GM23338 (cell line): ENCODE results near the gene STX16. TPM values are rescaled to one million over a fixed set of nuclear protein-coding genes. Genes with fewer than 3 reads are reported as not detected.
"Not testable (repeated sequence)": the region's sequence is repeated elsewhere in the genome, so short reads cannot be mapped to it uniquely, and the experiment has no call there.

Experiments
- ATAC-seq: fragments of 200-7000 bp; cut with Tn5 transposase; 3 replicates; pipeline ENCODE4 v1.9.1; 2020
- DNase-seq: peaks from one replicate; pipeline ENCODE4 v3.0.0-alpha.2; 2015; ENCODE audit warnings: low spot score
- H2AFZ ChIP-seq: fragments of 200-600 bp; sonication (generic); 2 replicates; pipeline ENCODE4 v1.8.0; 2016; ENCODE audit warnings: antibody characterized with exemption, mild to moderate bottlenecking, moderate library complexity
- H3F3A ChIP-seq: fragments of 200-600 bp; sonication (generic); replicated peaks from 2 replicates; pipeline ENCODE4 v1.8.0; 2017; ENCODE audit warnings: antibody characterized with exemption, mixed run types, low read depth
- H3K27ac ChIP-seq: fragments of 200-600 bp; sonication (generic); 2 replicates; pipeline ENCODE4 v1.6.1; 2016; ENCODE audit warnings: low read depth
- H3K27me3 ChIP-seq: fragments of 200-600 bp; sonication (generic); 2 replicates; pipeline ENCODE4 v1.8.0; 2016; ENCODE audit warnings: mild to moderate bottlenecking, mixed run types, moderate library complexity; ENCODE audit not compliant: insufficient read depth
- H3K36me3 ChIP-seq: fragments of 200-600 bp; sonication (generic); 2 replicates; pipeline ENCODE4 v1.8.0; 2016; ENCODE audit warnings: mild to moderate bottlenecking; ENCODE audit not compliant: insufficient read depth
- H3K4me1 ChIP-seq: fragments of 200-600 bp; sonication (generic); 2 replicates; pipeline ENCODE4 v1.8.0; 2016; ENCODE audit warnings: mild to moderate bottlenecking, moderate library complexity; ENCODE audit not compliant: insufficient read depth
- H3K4me2 ChIP-seq: fragments of 200-600 bp; sonication (generic); 2 replicates; pipeline ENCODE4 v1.7.1; 2017; ENCODE audit warnings: mixed run types
- H3K4me3 ChIP-seq: fragments of 200-600 bp; sonication (generic); 2 replicates; pipeline ENCODE4 v1.6.1; 2016; ENCODE audit warnings: mixed run types
- H3K79me2 ChIP-seq: fragments of 200-600 bp; sonication (generic); replicated peaks from 2 replicates; pipeline ENCODE4 v1.8.0; 2017; ENCODE audit warnings: mild to moderate bottlenecking; ENCODE audit not compliant: insufficient read depth
- H3K9me2 ChIP-seq: fragments of 200-600 bp; sonication (generic); 2 replicates; pipeline ENCODE4 v1.8.0; 2017; ENCODE audit not compliant: insufficient read depth
- H4K20me1 ChIP-seq: fragments of 200-600 bp; sonication (generic); replicated peaks from 2 replicates; pipeline ENCODE4 v1.8.0; 2017; ENCODE audit warnings: mild to moderate bottlenecking; ENCODE audit not compliant: insufficient read depth
- H3K27ac Mint-ChIP-seq: 2 replicates; pipeline ENCODE4 v1.8.0; 2020; ENCODE audit warnings: inconsistent platforms, mild to moderate bottlenecking, moderate library complexity, mixed read lengths
- H3K27me3 Mint-ChIP-seq: 3 replicates; pipeline ENCODE4 v1.8.0; 2022; ENCODE audit warnings: low read depth, mild to moderate bottlenecking, moderate library complexity, mixed read lengths, inconsistent platforms; ENCODE audit not compliant: insufficient read depth, poor library complexity
- H3K36me3 Mint-ChIP-seq: 3 replicates; pipeline ENCODE4 v1.8.0; 2021; ENCODE audit warnings: low read depth, mild to moderate bottlenecking, inconsistent platforms, moderate library complexity, mixed read lengths
- H3K4me1 Mint-ChIP-seq: 3 replicates; pipeline ENCODE4 v1.8.0; 2020; ENCODE audit warnings: mild to moderate bottlenecking, inconsistent platforms, mixed read lengths
- H3K4me3 Mint-ChIP-seq: 3 replicates; pipeline ENCODE4 v1.8.0; 2021; ENCODE audit warnings: moderate library complexity, mild to moderate bottlenecking, inconsistent platforms, mixed read lengths
- H3K9me3 Mint-ChIP-seq: 3 replicates; pipeline ENCODE4 v1.8.0; 2020; ENCODE audit warnings: moderate library complexity, mild to moderate bottlenecking, inconsistent platforms, mixed read lengths
- CREB1 ChIP-seq: fragments of 250-450 bp; sonication (Bioruptor Pico); IDR thresholded peaks from 2 replicates; pipeline ENCODE4 v1.5.0; 2020; ENCODE audit warnings: low read depth, mild to moderate bottlenecking, moderate library complexity
- EZH2 ChIP-seq: fragments of 200-600 bp; sonication (generic); IDR thresholded peaks from one replicate; pipeline ENCODE4 v1.8.0; 2017; ENCODE audit warnings: antibody characterized with exemption, mild to moderate bottlenecking, low read depth; ENCODE audit not compliant: unreplicated experiment
- POLR2AphosphoS5 ChIP-seq: IDR thresholded peaks from 2 replicates; pipeline ENCODE4 v1.6.1; 2016; ENCODE audit warnings: antibody characterized with exemption, low read depth
- ZNF331 ChIP-seq: fragments of 250-450 bp; sonication (Bioruptor Pico); IDR thresholded peaks from 2 replicates; pipeline ENCODE4 v1.5.0; 2020; ENCODE audit warnings: low read depth, mild to moderate bottlenecking, moderate library complexity
- polyA plus RNA-seq: library from polyadenylated mRNA; unstranded; fragments of >200 nt; fragmentation: Nextera tagmentation; extraction: Ambion mirVana; gene quantifications from 2 replicates; pipeline ENCODE4 v1.2.1, GENCODE V29; 2016
- total RNA-seq: library from RNA; depleted of rRNA; stranded (reverse); fragments of >200 nt; shearing (Covaris generic); gene quantifications from 2 replicates; pipeline ENCODE4 v1.2.3, GENCODE V29; 2014
- TF ChIP-seq, protein P1 (sequence below): fragments of 250-450 bp; sonication (Bioruptor Pico); IDR thresholded peaks from 2 replicates; pipeline ENCODE4 v1.5.0; 2020; ENCODE audit warnings: mild to moderate bottlenecking, moderate library complexity
- TF ChIP-seq, protein P2 (sequence below): IDR thresholded peaks from 2 replicates; pipeline ENCODE4 v1.6.1; 2016; ENCODE audit warnings: antibody characterized with exemption
- TF ChIP-seq, protein P3 (sequence below): IDR thresholded peaks from one replicate; pipeline ENCODE4 v1.6.1; 2018; ENCODE audit warnings: antibody characterized with exemption; ENCODE audit not compliant: unreplicated experiment

The STX16 gene
- total and polyA plus RNA-seq, 2 experiments from 2014 or later = 31.2 to 70.5 TPM

GRCh38 chr20:58642441-58642840 is 8.6 kb upstream of the STX16 start (continued):
- TF ChIP-seq, protein P1, sequence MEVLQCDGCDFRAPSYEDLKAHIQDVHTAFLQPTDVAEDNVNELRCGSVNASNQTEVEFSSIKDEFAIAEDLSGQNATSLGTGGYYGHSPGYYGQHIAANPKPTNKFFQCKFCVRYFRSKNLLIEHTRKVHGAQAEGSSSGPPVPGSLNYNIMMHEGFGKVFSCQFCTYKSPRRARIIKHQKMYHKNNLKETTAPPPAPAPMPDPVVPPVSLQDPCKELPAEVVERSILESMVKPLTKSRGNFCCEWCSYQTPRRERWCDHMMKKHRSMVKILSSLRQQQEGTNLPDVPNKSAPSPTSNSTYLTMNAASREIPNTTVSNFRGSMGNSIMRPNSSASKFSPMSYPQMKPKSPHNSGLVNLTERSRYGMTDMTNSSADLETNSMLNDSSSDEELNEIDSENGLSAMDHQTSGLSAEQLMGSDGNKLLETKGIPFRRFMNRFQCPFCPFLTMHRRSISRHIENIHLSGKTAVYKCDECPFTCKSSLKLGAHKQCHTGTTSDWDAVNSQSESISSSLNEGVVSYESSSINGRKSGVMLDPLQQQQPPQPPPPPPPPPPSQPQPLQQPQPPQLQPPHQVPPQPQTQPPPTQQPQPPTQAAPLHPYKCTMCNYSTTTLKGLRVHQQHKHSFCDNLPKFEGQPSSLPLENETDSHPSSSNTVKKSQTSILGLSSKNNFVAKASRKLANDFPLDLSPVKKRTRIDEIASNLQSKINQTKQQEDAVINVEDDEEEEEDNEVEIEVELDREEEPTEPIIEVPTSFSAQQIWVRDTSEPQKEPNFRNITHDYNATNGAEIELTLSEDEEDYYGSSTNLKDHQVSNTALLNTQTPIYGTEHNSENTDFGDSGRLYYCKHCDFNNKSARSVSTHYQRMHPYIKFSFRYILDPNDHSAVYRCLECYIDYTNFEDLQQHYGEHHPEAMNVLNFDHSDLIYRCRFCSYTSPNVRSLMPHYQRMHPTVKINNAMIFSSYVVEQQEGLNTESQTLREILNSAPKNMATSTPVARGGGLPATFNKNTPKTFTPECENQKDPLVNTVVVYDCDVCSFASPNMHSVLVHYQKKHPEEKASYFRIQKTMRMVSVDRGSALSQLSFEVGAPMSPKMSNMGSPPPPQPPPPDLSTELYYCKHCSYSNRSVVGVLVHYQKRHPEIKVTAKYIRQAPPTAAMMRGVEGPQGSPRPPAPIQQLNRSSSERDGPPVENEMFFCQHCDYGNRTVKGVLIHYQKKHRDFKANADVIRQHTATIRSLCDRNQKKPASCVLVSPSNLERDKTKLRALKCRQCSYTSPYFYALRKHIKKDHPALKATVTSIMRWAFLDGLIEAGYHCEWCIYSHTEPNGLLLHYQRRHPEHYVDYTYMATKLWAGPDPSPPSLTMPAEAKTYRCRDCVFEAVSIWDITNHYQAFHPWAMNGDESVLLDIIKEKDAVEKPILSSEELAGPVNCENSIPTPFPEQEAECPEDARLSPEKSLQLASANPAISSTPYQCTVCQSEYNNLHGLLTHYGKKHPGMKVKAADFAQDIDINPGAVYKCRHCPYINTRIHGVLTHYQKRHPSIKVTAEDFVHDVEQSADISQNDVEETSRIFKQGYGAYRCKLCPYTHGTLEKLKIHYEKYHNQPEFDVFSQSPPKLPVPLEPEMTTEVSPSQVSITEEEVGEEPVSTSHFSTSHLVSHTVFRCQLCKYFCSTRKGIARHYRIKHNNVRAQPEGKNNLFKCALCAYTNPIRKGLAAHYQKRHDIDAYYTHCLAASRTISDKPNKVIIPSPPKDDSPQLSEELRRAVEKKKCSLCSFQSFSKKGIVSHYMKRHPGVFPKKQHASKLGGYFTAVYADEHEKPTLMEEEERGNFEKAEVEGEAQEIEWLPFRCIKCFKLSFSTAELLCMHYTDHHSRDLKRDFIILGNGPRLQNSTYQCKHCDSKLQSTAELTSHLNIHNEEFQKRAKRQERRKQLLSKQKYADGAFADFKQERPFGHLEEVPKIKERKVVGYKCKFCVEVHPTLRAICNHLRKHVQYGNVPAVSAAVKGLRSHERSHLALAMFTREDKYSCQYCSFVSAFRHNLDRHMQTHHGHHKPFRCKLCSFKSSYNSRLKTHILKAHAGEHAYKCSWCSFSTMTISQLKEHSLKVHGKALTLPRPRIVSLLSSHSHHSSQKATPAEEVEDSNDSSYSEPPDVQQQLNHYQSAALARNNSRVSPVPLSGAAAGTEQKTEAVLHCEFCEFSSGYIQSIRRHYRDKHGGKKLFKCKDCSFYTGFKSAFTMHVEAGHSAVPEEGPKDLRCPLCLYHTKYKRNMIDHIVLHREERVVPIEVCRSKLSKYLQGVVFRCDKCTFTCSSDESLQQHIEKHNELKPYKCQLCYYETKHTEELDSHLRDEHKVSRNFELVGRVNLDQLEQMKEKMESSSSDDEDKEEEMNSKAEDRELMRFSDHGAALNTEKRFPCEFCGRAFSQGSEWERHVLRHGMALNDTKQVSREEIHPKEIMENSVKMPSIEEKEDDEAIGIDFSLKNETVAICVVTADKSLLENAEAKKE (CRISPR knock-in tag) = no peak
- TF ChIP-seq EZH2 = no peak

DNA sequence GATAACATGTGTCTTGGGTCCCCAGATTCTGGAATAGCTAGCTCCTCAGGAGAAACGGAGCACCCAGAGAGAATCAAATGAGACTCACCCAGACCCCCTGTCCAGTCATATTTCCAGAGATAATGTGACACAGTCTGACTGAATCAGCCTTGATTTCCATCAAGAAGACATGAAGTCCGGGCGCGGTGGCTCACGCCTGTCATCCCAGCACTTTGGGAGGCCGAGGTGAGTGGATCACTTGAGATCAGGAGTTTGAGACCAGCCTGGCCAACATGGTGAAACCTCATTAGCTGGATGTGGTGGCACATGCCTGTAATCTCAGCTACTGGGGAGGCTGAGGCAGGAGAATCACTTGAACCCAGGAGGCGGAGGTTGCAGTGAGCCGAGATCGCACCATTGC is 8.2 kb upstream of the STX16 start:
- not testable (repeated sequence) for H3F3A ChIP-seq, H3K4me2 ChIP-seq, H3K9me3 Mint-ChIP-seq, H3K27me3 ChIP-seq, H3K4me1 ChIP-seq, H2AFZ ChIP-seq, H4K20me1 ChIP-seq, H3K4me3 Mint-ChIP-seq, H3K4me1 Mint-ChIP-seq, H3K27ac Mint-ChIP-seq, H3K27ac ChIP-seq, H3K36me3 Mint-ChIP-seq, H3K9me2 ChIP-seq, ATAC-seq, H3K36me3 ChIP-seq, H3K79me2 ChIP-seq, H3K27me3 Mint-ChIP-seq, DNase-seq, H3K4me3 ChIP-seq

DNA sequence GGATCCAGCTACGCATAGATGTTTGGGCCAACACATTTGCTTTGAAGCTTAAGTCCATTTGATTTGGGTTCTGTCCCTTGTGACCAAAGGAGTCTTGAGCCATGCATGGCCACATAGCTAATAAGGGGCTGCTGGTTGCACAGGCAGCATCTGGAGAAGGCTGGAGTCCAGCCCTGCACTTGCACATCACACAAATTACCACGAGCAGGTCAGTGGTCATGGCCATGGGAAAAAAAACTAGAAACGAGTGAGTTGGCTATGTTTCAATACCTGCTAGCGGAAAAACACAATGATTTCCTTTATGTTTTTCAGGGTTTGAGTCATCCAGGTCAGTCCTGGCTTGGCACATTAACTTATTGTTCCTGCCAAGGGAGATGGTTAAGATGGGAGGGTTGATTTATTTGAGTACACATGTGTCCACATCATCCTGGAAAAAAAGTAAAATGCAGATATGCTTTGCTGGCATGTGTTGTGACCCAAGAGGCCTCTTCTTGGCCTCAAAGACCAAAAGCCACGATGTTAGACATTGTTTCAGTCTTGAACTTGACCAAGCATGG is 5.6 kb upstream of the STX16 start:
- Histone ChIP-seq H2AFZ (no peak overlapping the region), H3K4me2 (no peak overlapping the region), H3K27ac (no peak overlapping the region), H3K36me3 (no peaks in the 10 kb centered on the region), H3F3A (no peaks in the 10 kb centered on the region), H3K27me3 (peaks cover 13% of the 10 kb centered on the region), H4K20me1 (no peaks in the 10 kb centered on the region), H3K4me1 (peaks cover 12% of the 10 kb centered on the region), H3K79me2 (no peaks in the 10 kb centered on the region), H3K4me3 (no peak overlapping the region), H3K9me2 (no peaks in the 10 kb centered on the region)
- H3K4me1 Mint-ChIP-seq = peaks cover 13% of the 10 kb centered on the region
- H3K36me3 Mint-ChIP-seq = peaks cover 6% of the 10 kb centered on the region; the same call in 2 of the 3 replicates
- no peak overlapping the region for H3K27ac Mint-ChIP-seq
- ATAC-seq (no peak), DNase-seq (no peak)
- H3K27me3 Mint-ChIP-seq = peaks cover 13% of the 10 kb centered on the region
- no peak overlapping the region for H3K4me3 Mint-ChIP-seq
- H3K9me3 Mint-ChIP-seq = peaks cover 2% of the 10 kb centered on the region; the same call in 1 of the 3 replicates
- TF ChIP-seq ZNF331 = no peak
- TF ChIP-seq, protein P2, sequence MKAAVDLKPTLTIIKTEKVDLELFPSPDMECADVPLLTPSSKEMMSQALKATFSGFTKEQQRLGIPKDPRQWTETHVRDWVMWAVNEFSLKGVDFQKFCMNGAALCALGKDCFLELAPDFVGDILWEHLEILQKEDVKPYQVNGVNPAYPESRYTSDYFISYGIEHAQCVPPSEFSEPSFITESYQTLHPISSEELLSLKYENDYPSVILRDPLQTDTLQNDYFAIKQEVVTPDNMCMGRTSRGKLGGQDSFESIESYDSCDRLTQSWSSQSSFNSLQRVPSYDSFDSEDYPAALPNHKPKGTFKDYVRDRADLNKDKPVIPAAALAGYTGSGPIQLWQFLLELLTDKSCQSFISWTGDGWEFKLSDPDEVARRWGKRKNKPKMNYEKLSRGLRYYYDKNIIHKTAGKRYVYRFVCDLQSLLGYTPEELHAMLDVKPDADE = no peak
- no peak for TF ChIP-seq CREB1
- no peak for TF ChIP-seq POLR2AphosphoS5
- TF ChIP-seq, protein P3, sequence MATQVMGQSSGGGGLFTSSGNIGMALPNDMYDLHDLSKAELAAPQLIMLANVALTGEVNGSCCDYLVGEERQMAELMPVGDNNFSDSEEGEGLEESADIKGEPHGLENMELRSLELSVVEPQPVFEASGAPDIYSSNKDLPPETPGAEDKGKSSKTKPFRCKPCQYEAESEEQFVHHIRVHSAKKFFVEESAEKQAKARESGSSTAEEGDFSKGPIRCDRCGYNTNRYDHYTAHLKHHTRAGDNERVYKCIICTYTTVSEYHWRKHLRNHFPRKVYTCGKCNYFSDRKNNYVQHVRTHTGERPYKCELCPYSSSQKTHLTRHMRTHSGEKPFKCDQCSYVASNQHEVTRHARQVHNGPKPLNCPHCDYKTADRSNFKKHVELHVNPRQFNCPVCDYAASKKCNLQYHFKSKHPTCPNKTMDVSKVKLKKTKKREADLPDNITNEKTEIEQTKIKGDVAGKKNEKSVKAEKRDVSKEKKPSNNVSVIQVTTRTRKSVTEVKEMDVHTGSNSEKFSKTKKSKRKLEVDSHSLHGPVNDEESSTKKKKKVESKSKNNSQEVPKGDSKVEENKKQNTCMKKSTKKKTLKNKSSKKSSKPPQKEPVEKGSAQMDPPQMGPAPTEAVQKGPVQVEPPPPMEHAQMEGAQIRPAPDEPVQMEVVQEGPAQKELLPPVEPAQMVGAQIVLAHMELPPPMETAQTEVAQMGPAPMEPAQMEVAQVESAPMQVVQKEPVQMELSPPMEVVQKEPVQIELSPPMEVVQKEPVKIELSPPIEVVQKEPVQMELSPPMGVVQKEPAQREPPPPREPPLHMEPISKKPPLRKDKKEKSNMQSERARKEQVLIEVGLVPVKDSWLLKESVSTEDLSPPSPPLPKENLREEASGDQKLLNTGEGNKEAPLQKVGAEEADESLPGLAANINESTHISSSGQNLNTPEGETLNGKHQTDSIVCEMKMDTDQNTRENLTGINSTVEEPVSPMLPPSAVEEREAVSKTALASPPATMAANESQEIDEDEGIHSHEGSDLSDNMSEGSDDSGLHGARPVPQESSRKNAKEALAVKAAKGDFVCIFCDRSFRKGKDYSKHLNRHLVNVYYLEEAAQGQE = no peak
- TF ChIP-seq EZH2 = no peak
